Mucosa of descending colon (tissue), 3 donors: Measurements from ENCODE around the gene LCP1. TPM values are rescaled to one million over a fixed set of nuclear protein-coding genes. Genes with fewer than 3 reads are reported as not detected.

ENCODE experiments used
- ATAC-seq: fragments of 200-7000 bp; cut with Tn5 transposase; one replicate; pipeline ENCODE4 v1.9.1; 2020; ENCODE audit warnings: mild to moderate bottlenecking, moderate library complexity
- DNase-seq, 3 donors: peaks; one replicate each; pipeline ENCODE4 v3.0.0-alpha.2; 2020
- H3K36me3 ChIP-seq: fragments of 200-600 bp; one replicate; pipeline ENCODE4 v1.8.0; 2021; ENCODE audit warnings: low read depth, mild to moderate bottlenecking
- H3K4me1 ChIP-seq: fragments of 200-600 bp; one replicate; pipeline ENCODE4 v1.8.0; 2021; ENCODE audit warnings: low read depth, mild to moderate bottlenecking
- H3K4me3 ChIP-seq: fragments of 200-600 bp; one replicate; pipeline ENCODE4 v1.8.0; 2021; ENCODE audit warnings: mild to moderate bottlenecking
- H3K9me3 ChIP-seq: fragments of 200-600 bp; one replicate; pipeline ENCODE4 v1.8.0; 2021; ENCODE audit warnings: mild to moderate bottlenecking
- intact Hi-C, 2 donors: fragments of 100-400 bp; cut with DNase I in 1 of 2; cut with micrococcal nuclease in 1 of 2; formaldehyde crosslinking; loops; one replicate each; pipeline versions ENCODE4 v1.11.0 to v1.11.1; 2022; cut with DNase I, micrococcal nuclease
- total RNA-seq, 3 donors: library from RNA; stranded (reverse); fragmentation: NEBNext Ultra II Directional in 2 of 3; extraction: Animal tissue kit (Norgen Biotek cat#: 25700) in 2 of 3; gene quantifications; one replicate each; pipeline versions ENCODE4 v1.2.1 to v1.2.4, GENCODE V29; 2021 to 2023
- TF ChIP-seq, protein P1 (sequence below): fragments of 200-600 bp; IDR thresholded peaks from one replicate; pipeline ENCODE4 v1.8.0; 2022; ENCODE audit warnings: antibody characterized with exemption, mild to moderate bottlenecking
- donor health status: DM: no; HTN: no; CAD: no; lungs with moderate emphysema.
- donor health status: DM: no; HTN: no; CAD: no.
- donor health status: DM: no; HTN: yes; CAD: no.

Gene LCP1
- total RNA-seq, 3 donors from 2014 or later, result 15.7 to 53.3 (median 35.1) TPM

DNA sequence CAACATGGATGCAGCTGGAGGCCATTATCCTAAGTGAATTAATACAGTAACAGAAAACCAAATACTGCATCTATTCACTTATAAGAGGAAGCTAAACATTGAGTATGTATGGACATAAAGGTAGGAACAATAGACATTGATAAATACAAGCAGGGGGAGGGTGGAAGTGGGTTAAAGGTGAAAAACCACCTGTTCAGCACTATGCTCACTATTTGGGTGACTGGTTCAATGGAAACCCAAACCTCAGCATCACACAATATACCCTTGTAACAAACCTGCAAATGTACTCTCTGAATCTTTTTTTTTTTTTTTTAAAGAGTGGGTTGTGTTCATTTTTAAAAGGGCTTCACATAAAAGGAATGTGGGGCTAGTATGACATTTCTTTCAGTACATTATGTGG lies 50.3 kb downstream of the LCP1 start:
- no peaks in the 10 kb centered on the region for H3K4me1 ChIP-seq
- no peak for ATAC-seq
- H3K36me3 ChIP-seq, result no peaks in the 10 kb centered on the region
- intact Hi-C loops, result no loop called here
- TF ChIP-seq, protein P1, sequence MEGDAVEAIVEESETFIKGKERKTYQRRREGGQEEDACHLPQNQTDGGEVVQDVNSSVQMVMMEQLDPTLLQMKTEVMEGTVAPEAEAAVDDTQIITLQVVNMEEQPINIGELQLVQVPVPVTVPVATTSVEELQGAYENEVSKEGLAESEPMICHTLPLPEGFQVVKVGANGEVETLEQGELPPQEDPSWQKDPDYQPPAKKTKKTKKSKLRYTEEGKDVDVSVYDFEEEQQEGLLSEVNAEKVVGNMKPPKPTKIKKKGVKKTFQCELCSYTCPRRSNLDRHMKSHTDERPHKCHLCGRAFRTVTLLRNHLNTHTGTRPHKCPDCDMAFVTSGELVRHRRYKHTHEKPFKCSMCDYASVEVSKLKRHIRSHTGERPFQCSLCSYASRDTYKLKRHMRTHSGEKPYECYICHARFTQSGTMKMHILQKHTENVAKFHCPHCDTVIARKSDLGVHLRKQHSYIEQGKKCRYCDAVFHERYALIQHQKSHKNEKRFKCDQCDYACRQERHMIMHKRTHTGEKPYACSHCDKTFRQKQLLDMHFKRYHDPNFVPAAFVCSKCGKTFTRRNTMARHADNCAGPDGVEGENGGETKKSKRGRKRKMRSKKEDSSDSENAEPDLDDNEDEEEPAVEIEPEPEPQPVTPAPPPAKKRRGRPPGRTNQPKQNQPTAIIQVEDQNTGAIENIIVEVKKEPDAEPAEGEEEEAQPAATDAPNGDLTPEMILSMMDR, result no peak
- H3K9me3 ChIP-seq, result no peaks in the 10 kb centered on the region
- no peak for DNase-seq
- H3K4me3 ChIP-seq, result no peak overlapping the region

DNA sequence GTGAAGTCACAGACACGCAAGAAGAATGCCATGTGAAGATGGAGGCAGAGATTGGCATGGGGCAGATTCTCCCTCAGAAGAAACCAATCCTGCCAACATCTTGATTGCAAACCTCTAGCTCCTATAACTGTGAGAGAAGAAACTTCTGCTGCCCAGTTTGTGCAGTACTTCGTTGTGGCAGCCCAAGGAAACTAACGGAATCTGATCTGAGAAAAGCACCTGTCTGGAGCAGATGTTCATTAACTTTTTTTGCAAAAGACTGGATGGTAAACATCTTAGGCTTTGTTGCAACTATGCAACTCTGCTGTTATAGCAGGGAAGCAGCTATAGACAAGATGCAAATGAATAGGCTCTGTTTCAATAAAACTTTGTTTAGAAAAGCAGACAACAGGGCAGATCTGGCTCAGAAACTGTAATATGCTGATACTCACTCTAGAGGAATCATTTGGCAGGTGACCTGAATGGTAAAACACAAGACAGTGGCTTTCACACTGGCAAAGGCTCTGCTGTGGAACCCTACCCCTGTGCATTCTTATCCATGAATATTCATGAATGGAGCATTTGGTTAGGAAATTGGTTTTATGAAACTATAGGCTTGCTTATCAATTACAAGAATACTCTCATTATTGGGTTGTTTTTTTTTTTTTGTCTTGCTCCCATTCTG lies 51.9 kb downstream of the LCP1 start:
- no peaks in the 10 kb centered on the region for H3K9me3 ChIP-seq
- H3K36me3 ChIP-seq, result no peaks in the 10 kb centered on the region
- no peak for DNase-seq
- TF ChIP-seq, protein P1, result no peak
- H3K4me1 ChIP-seq, result no peaks in the 10 kb centered on the region
- no peak overlapping the region for H3K4me3 ChIP-seq
- intact Hi-C loops, result no loop called here
- ATAC-seq, result no peak

DNA sequence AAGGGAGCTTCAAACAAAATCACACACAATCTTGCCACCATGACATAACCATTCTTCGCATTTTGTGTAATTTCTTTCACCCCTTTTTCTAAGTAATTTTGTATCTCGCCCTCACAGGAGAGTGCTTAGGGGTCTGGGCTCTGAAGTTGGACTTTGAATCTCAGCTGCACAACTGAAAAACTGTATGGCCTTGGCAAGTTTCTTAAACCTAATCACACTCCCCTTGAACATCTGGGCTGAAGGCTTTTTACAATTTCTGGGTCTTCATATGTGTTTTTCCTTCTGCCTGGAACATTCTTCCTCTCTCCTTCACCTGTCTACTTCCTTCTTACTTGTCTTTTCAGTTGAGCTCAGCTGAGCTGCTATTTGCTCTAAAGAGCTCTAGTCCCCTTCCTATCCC lies 52.9 kb downstream of the LCP1 start:
- TF ChIP-seq, protein P1, result no peak
- Histone ChIP-seq H3K4me1 (no peaks in the 10 kb centered on the region), H3K36me3 (no peaks in the 10 kb centered on the region), H3K9me3 (no peaks in the 10 kb centered on the region), H3K4me3 (no peak overlapping the region)
- DNase-seq, result no peak
- intact Hi-C loops, result no loop called here
- ATAC-seq, result no peak

DNA sequence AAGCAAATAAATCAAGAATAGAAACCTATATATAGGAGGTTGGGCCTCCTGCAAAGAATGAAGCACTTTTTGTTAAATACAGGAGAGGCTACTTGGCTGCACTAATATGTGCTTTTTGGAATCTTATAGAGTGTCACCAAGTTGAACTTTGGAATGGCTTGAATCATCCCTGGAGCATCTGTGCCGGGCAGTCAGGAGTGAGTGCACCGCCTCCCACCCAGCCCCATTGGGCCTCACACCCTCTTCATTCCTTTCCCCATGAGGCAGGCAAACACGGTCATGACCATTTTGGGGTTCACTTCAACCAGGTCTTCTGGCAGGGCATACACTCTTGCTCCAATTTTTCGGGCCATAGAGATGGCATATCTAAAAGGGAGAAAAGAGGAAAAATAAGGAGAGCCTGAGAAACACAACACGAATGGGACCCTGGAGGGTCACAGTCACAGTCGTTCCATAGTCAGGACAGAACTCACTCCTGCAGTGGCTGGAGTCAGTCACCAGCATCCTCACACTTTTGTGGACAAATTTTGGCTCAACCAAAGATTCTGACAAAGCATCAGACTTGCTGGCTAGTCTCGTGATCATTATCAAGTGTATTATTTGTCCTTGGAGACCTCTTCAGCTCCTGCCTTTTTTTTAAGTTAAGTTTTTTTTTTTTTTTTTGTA lies 54.5 kb downstream of the LCP1 start:
- Histone ChIP-seq H3K9me3 (no peaks in the 10 kb centered on the region), H3K4me3 (no peak overlapping the region), H3K36me3 (no peaks in the 10 kb centered on the region), H3K4me1 (no peaks in the 10 kb centered on the region)
- ATAC-seq (no peak), DNase-seq (no peak)
- intact Hi-C loops, result no loop called here
- TF ChIP-seq, protein P1, result no peak

DNA sequence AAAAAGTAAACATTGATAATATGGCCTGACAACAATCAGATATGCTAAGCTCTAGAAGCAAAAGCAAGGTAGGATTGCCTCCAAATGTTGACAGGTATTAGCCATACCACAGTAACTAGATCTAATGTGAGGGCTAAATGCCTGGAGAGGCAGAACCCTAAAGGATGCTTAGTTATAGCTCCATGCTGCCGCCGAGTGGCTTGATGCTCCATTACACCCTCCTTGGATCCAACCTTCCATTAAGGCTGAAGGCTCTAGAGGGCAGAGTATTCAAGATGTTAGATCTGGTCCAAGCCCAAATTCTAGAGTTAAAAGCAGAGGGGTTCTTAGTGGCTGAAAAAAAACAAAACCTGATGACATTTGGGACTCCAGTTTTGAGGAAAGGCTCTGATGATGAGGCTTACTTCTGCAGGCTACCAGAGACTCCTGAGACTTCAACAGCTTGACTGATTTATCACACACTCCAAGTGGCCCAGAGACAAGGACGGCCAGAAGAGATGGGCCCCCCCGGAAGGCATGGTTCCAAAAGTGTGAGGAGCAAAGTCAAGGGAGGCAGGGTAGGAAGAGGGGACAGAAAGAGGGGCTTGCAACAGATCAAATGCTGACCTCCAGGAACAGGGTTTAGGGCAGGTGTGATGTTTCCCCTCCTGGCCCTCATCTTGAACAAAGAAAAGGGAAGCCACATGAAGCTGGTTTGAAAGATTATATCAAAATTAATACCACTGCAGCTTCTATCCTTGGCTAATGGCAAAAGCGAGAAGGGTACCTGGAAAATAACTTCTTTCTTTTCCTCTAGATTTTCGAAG lies 55.2 kb downstream of the LCP1 start:
- H3K4me1 ChIP-seq, result no peaks in the 10 kb centered on the region

More for the DNA sequence above, 55.2 kb downstream of the LCP1 start:
- intact Hi-C loops, result no loop called here
- ATAC-seq (peak; percentile 90), DNase-seq (peak; percentile 54 to 68 (median 59))
- Histone ChIP-seq H3K4me3 (no peak overlapping the region), H3K9me3 (no peaks in the 10 kb centered on the region), H3K36me3 (no peaks in the 10 kb centered on the region)
- TF ChIP-seq, protein P1, result peak; percentile 28
